Ovary (tissue), 9 donors: ENCODE data around the gene RABGAP1L. TPM values are rescaled to one million over a fixed set of nuclear protein-coding genes. Genes with fewer than 3 reads are reported as not detected.

Source experiments
- DNase-seq, 5 donors: peaks; one replicate each; pipeline ENCODE4 v3.0.0-alpha.2; 2019 to 2020
- H3K27ac ChIP-seq, 2 donors: fragments of 200-600 bp; one replicate each; pipeline versions ENCODE4 v1.5.1 to v1.8.0; 2019 to 2022
- H3K27me3 ChIP-seq: fragments of 200-600 bp; one replicate; pipeline ENCODE4 v1.8.0; 2022
- H3K36me3 ChIP-seq: fragments of 200-600 bp; sonication (generic); one replicate; pipeline ENCODE4 v1.5.1; 2019
- H3K4me1 ChIP-seq: one replicate; pipeline ENCODE4 v1.8.1; 2013; ENCODE audit warnings: mild to moderate bottlenecking, moderate library complexity; ENCODE audit not compliant: insufficient read depth
- H3K4me3 ChIP-seq: fragments of 200-600 bp; sonication (generic); one replicate; pipeline ENCODE4 v1.5.1; 2017
- H3K9me3 ChIP-seq, 2 donors: fragments of 200-600 bp in 1 of 2; sonication (generic) in 1 of 2; one replicate each; pipeline versions ENCODE4 v1.5.1 to v1.8.1; 2013 to 2019; ENCODE audit warnings: mild to moderate bottlenecking in 1 of 2, moderate library complexity in 1 of 2
- EP300 ChIP-seq: sonication (generic); formaldehyde crosslinking; IDR thresholded peaks from one replicate; pipeline ENCODE4 v1.6.1; 2017; ENCODE audit warnings: antibody characterized with exemption
- POLR2A ChIP-seq: fragments of 450-650 bp; IDR thresholded peaks from one replicate; pipeline ENCODE4 v1.6.1; 2017; ENCODE audit warnings: antibody characterized with exemption, mild to moderate bottlenecking, moderate library complexity
- WGBS, 3 donors: extraction: QIAGEN DNeasy Blood & Tissue Kit in 1 of 3; methylation state at CpG; one replicate each; pipeline versions ENCODE4 v1.1.5 to v1.1.7; 2013 to 2017; 5-methylcytosine and 5-hydroxymethylcytosine counted together
- intact Hi-C, 4 donors: fragments of 100-400 bp; cut with DNase I; formaldehyde crosslinking; loops; one replicate each; pipeline versions ENCODE4 v1.11.0 to v1.15.1; 2022 to 2023
- polyA plus RNA-seq, 2 donors: library from polyadenylated mRNA; stranded (reverse); fragments of 200-250 nt in 1 of 2; fragments of 350-450 nt in 1 of 2; fragmentation: Illumina TruSeq in 1 of 2; extraction: RNeasy Lipid Tissue Mini Kit (QIAGEN cat#74804) in 1 of 2; gene quantifications; one replicate each; pipeline ENCODE4 v1.2.3, GENCODE V29; 2013 to 2014
- total RNA-seq, 7 donors: library from RNA; depleted of rRNA in 2 of 7; stranded (reverse); fragments of >200 nt in 2 of 7; fragmentation: NEBNext Ultra II Directional in 3 of 7; extraction: Animal tissue kit (Norgen Biotek cat#: 25700) in 3 of 7; gene quantifications; one replicate each; pipeline versions ENCODE4 v1.1.0 to v1.2.4, GENCODE V29; 2016 to 2023
- TF ChIP-seq, protein P1 (sequence below), 3 donors: fragments of 450-650 bp in 2 of 3; fragments of 200-600 bp in 1 of 3; IDR thresholded peaks; one replicate each; pipeline versions ENCODE4 v1.5.1 to v1.8.0; 2016 to 2022; ENCODE audit warnings: antibody characterized with exemption in 3 of 3, mild to moderate bottlenecking in 1 of 3
- donor health status: DM: no; HTN: no; CAD: no; lungs with moderate emphysema.
- donor health status: DM: no; HTN: no; CAD: no.
- donor health status: Bipolar disorder and iron deficiency.
- donor health status: DM: yes; HTN: yes; CAD: no.
- donor health status: DM: no; HTN: no; CAD: no.
- donor health status: DM: yes; HTN: yes; CAD: no.

RABGAP1L gene
- total and polyA plus RNA-seq, 9 donors: 17.1 to 56.5 (median 43.6) TPM

DNA sequence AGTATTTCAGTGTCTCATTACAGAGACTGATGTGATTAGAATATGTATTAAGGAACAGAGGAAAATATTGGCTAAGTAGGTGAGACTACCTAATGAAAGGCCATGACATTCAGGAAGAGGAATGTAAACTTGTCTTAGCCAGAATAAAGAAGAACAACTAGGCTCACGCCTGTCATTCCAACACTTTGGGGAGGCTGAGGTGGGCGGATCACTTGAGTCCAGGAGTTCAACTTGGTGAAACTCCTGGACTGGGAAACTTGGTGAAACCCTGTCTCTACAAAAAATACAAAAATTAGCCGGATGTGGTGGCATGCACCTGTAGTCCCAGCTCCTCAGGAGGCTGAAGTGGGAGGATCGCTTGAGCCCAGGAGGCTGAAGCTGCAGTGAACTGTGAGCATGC is 825.6 kb downstream of the RABGAP1L start:
- TF ChIP-seq EP300 (no peak), POLR2A (no peak)
- TF ChIP-seq, protein P1, sequence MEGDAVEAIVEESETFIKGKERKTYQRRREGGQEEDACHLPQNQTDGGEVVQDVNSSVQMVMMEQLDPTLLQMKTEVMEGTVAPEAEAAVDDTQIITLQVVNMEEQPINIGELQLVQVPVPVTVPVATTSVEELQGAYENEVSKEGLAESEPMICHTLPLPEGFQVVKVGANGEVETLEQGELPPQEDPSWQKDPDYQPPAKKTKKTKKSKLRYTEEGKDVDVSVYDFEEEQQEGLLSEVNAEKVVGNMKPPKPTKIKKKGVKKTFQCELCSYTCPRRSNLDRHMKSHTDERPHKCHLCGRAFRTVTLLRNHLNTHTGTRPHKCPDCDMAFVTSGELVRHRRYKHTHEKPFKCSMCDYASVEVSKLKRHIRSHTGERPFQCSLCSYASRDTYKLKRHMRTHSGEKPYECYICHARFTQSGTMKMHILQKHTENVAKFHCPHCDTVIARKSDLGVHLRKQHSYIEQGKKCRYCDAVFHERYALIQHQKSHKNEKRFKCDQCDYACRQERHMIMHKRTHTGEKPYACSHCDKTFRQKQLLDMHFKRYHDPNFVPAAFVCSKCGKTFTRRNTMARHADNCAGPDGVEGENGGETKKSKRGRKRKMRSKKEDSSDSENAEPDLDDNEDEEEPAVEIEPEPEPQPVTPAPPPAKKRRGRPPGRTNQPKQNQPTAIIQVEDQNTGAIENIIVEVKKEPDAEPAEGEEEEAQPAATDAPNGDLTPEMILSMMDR (IDR thresholded peaks at IDR 0.05): no peak
- H3K36me3 ChIP-seq: no peaks in the 10 kb centered on the region
- H3K4me1 ChIP-seq: peaks cover 2% of the 10 kb centered on the region
- no peaks in the 10 kb centered on the region for H3K27me3 ChIP-seq
- no peak overlapping the region for H3K4me3 ChIP-seq
- 90 to 97% (median 94%) methylated on average over 4 of the region's 4 CpGs for WGBS, 3 donors
- H3K27ac ChIP-seq: no peak overlapping the region
- H3K9me3 ChIP-seq: no peaks in the 10 kb centered on the region
- intact Hi-C loops: loop anchor here in 3 of 4 donors (5.0 to 10.0 kb wide), 2 partner anchors 210 to 218 kb away; no protein-coding TSS in a partner anchor
- no peak for DNase-seq

DNA sequence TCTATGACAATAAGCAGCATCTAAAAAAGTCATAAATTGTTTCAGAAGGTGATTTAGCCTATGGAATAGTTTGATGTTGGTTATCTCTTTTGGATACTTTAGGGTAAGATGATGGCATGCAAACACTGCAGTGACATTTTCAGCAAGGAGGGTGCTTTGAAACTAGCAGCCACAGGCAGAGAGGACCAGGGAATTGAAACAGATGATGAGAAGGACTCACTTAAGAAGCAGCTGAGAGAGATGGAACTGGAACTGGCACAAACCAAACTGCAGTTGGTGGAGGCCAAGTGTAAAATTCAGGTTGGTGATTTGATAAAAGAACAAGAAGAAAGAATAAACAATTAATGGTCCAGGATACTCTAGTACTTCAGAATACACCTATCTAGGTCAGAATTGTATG is 829.2 kb downstream of the RABGAP1L start:
- Histone ChIP-seq H3K4me3 (no peak overlapping the region), H3K27me3 (no peaks in the 10 kb centered on the region), H3K9me3 (no peaks in the 10 kb centered on the region), H3K4me1 (peaks cover 2% of the 10 kb centered on the region), H3K36me3 (no peaks in the 10 kb centered on the region), H3K27ac (no peak overlapping the region)
- DNase-seq: no peak
- no peak for TF ChIP-seq POLR2A
- TF ChIP-seq, protein P1 (IDR thresholded peaks at IDR 0.05): no peak
- no peak for TF ChIP-seq EP300
- intact Hi-C loops: loop anchor here in 2 of 4 donors (10.0 kb wide), 1 partner anchor 214 kb away; no protein-coding TSS in a partner anchor

DNA sequence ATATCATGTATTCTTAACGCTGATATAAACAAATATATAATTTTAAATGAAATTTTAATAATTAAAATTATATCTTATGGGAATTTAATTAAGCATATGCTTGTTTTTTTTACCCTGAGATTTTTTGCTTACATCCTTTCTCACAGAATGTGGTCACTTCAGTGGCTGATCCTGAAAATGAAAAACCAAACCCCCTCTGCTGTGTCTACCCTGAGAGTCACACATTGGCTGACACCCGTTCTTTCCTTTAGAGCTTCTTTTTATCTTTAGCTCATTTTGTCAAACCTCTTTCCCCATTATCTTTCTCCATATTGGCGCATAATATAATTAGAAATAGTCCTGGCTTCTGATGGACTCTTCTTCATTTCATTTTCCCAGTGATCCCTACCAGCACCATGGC is 829.7 kb downstream of the RABGAP1L start:
- intact Hi-C loops: loop anchor here in 2 of 4 donors (10.0 kb wide), 1 partner anchor 214 kb away; no protein-coding TSS in a partner anchor
- Histone ChIP-seq H3K27ac (no peak overlapping the region), H3K36me3 (no peaks in the 10 kb centered on the region), H3K4me1 (peaks cover 2% of the 10 kb centered on the region), H3K4me3 (no peak overlapping the region), H3K27me3 (no peaks in the 10 kb centered on the region), H3K9me3 (no peaks in the 10 kb centered on the region)
- TF ChIP-seq EP300 (no peak), POLR2A (no peak)
- TF ChIP-seq, protein P1 (IDR thresholded peaks at IDR 0.05): no peak
- 92% methylated on average over 3 of the region's 3 CpGs for WGBS, 3 donors
- DNase-seq: no peak

DNA sequence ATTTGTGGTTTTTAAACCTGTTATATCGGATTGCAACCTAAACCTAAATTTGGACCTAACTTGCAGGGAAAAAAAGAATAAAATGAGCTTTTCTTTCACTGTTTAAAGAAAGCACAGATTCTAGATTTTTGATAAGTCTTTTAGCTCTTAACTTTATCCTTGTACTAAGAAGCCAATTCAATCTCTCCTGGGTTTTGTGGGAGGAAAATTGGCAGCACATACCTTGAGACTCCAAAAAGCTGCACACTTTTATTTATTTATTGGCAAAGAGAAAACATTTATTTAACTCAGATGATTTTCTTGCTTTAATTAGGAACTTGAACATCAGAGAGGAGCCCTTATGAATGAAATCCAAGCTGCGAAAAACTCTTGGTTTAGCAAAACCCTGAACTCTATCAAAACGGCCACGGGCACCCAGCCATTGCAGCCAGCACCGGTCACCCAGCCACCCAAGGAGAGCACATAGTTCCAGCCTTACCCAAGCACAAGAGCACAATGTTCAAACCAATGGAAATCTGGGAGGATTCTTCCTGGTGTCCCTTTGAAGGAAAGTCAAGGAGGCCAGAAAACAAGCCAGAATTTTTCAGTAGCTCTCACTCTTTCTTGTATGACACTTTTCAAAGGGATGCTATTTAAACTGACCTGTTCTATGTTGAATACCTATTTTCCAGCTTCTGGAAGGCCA is 830.4 kb downstream of the RABGAP1L start:
- WGBS, 3 donors: 19 to 29% (median 20%) methylated on average over 5 of the region's 5 CpGs
- intact Hi-C loops: loop anchor here in 2 of 4 donors (10.0 kb wide), 1 partner anchor 215 kb away; no protein-coding TSS in a partner anchor
- Histone ChIP-seq H3K4me3 (peak overlapping the region; percentile 47), H3K9me3 (no peaks in the 10 kb centered on the region), H3K27me3 (no peaks in the 10 kb centered on the region), H3K4me1 (peaks cover 2% of the 10 kb centered on the region), H3K27ac (peak overlapping the region; percentile 47 to 85), H3K36me3 (no peaks in the 10 kb centered on the region)
- TF ChIP-seq POLR2A (no peak), EP300 (no peak)
- TF ChIP-seq, protein P1 (IDR thresholded peaks at IDR 0.05): no peak
- peak in 4 of 5 donors; percentile 34 to 61 (median 50) for DNase-seq
